Vagina (tissue), 2 donors: ENCODE data around the gene L3MBTL4.

ENCODE experiments used
- POLR2A ChIP-seq, 2 donors: fragments of 450-650 bp; IDR thresholded peaks; one replicate each; pipeline ENCODE4 v1.6.1; 2017; ENCODE audit warnings: antibody characterized with exemption in 2 of 2, mild to moderate bottlenecking in 2 of 2, moderate library complexity in 2 of 2
- POLR2AphosphoS5 ChIP-seq, 2 donors: sonication (generic); formaldehyde crosslinking; IDR thresholded peaks; one replicate each; pipeline ENCODE4 v1.9.0; 2017; ENCODE audit warnings: antibody characterized with exemption in 2 of 2, mild to moderate bottlenecking in 2 of 2, low read depth in 1 of 2; ENCODE audit not compliant: insufficient read depth in 1 of 2
- TF ChIP-seq, protein P1 (sequence below), 3 experiments: fragments of 450-650 bp in 2 of 3; fragments of 200-600 bp in 1 of 3; sonication (generic) in 1 of 3; IDR thresholded peaks; one replicate each; pipeline ENCODE4 v1.5.1; 2017 to 2019; ENCODE audit warnings: antibody characterized with exemption in 3 of 3, mild to moderate bottlenecking in 2 of 3, moderate library complexity in 2 of 3

DNA sequence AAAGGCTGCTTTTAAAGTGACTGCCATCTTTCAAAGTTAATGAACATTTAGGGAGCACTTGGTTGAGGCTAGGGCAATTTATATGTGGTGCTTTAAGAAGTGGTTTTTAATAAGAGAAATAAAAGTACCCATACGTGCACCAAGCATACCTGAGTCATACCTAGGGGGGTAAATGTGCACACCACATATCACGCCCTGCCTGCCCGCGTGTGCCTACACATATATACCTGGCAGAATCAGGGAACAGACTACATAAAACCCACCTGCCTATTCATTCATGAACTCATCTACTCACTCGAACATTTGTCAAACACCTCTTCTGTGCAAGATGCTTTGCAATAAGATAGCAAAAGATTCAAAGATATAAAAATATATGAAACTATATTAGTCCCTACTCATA is 450.1 kb downstream of the L3MBTL4 start:
- TF ChIP-seq, protein P1, sequence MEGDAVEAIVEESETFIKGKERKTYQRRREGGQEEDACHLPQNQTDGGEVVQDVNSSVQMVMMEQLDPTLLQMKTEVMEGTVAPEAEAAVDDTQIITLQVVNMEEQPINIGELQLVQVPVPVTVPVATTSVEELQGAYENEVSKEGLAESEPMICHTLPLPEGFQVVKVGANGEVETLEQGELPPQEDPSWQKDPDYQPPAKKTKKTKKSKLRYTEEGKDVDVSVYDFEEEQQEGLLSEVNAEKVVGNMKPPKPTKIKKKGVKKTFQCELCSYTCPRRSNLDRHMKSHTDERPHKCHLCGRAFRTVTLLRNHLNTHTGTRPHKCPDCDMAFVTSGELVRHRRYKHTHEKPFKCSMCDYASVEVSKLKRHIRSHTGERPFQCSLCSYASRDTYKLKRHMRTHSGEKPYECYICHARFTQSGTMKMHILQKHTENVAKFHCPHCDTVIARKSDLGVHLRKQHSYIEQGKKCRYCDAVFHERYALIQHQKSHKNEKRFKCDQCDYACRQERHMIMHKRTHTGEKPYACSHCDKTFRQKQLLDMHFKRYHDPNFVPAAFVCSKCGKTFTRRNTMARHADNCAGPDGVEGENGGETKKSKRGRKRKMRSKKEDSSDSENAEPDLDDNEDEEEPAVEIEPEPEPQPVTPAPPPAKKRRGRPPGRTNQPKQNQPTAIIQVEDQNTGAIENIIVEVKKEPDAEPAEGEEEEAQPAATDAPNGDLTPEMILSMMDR (IDR thresholded peaks at IDR 0.05), result no peak
- TF ChIP-seq POLR2AphosphoS5 (IDR thresholded peaks at IDR 0.05; ENCODE audit: insufficient read depth in 1 of 2, low read depth in 1 of 2) (no peak), POLR2A (IDR thresholded peaks at IDR 0.05) (no peak)
